PC-3 (cell line): ENCODE data around the gene SORL1-AS1.

ENCODE experiments used
- CTCF ChIP-seq: fragments of 300-600 bp; sonication (generic); conservative IDR thresholded peaks from 2 replicates; pipeline ENCODE4 v1.5.1; 2017; ENCODE audit warnings: antibody characterized with exemption, low read depth, mild to moderate bottlenecking, low read length
- EZH2 ChIP-seq: fragments of 300-600 bp; sonication (generic); IDR thresholded peaks from one replicate; pipeline ENCODE4 v1.6.1; 2017; ENCODE audit warnings: antibody characterized with exemption, mild to moderate bottlenecking, low read length; ENCODE audit not compliant: unreplicated experiment

DNA sequence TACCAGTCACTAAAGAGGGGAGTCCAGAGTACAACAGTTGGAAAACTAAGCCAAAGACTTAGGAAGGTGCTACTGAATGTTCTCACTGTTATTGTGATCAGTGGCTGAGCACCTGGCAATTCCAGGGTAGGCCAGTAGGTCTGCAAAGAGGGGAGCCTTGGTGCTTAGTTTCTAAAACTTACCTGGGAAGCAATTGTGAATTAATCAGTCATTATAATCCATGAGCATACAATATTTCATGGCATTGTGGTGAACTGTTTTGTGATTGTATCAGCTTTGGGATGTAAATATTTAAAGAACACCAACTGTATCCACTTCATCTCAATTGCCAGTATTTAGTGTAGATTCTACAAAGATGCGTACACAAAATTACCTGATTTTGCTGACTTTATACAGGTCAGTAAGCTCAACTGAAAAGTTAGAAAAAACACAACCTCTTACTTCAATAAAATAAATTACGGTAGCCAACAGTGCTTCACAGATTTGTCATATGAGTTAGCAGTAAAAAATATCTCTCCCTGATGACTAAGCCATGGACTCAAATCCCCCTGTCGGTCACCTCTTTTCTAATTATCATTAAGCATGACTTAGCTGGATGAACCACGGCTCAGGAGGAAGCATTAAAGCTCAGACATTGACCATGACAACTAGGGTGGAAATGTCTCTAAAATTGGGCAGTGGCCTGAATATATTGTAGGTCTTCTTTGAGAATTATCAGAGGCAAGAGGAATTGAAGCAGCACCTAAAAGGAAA, 31.4 kb downstream of the SORL1-AS1 start:
- TF ChIP-seq CTCF (peak; percentile 43; the same call in 1 of the 2 replicates), EZH2 (no peak)
